HepG2 (cell line): ENCODE results near the gene RBM8A.

Experiments used
- CCAR2 ChIP-seq: fragments of 200-400 bp; formaldehyde crosslinking; optimal IDR thresholded peaks from 2 replicates; pipeline ENCODE3; 2018; ENCODE audit warnings: low read depth, mild to moderate bottlenecking, low read length, moderate library complexity
- DMAP1 ChIP-seq: IDR thresholded peaks from 2 replicates; pipeline ENCODE4 v1.6.1; 2016
- EZH2 ChIP-seq: conservative IDR thresholded peaks from 2 replicates; pipeline ENCODE4 v1.6.1; 2012; ENCODE audit warnings: mild to moderate bottlenecking, low read depth, low read length, moderate library complexity
- GMEB1 ChIP-seq: sonication (generic); formaldehyde crosslinking; IDR thresholded peaks from 2 replicates; pipeline ENCODE4 v1.5.1; 2020; ENCODE audit warnings: missing genetic modification reagents, mild to moderate bottlenecking, borderline replicate concordance
- POGK ChIP-seq: sonication (generic); formaldehyde crosslinking; conservative IDR thresholded peaks from 2 replicates; pipeline ENCODE4 v1.8.0; 2022; ENCODE audit warnings: mild to moderate bottlenecking, moderate library complexity, missing genetic modification reagents
- ZNF780A ChIP-seq: sonication (generic); formaldehyde crosslinking; IDR thresholded peaks from 2 replicates; pipeline ENCODE4 v1.8.0; 2022; ENCODE audit warnings: mild to moderate bottlenecking, missing genetic modification reagents, moderate library complexity
- TF ChIP-seq, protein P1 (sequence below): sonication (generic); formaldehyde crosslinking; IDR thresholded peaks from 2 replicates; pipeline ENCODE4 v1.5.0; 2020; ENCODE audit warnings: mild to moderate bottlenecking, missing genetic modification reagents, moderate library complexity
- TF ChIP-seq, protein P2 (sequence below): sonication (generic); formaldehyde crosslinking; IDR thresholded peaks from 2 replicates; pipeline ENCODE4 v1.4.0; 2020; ENCODE audit warnings: low read depth, mild to moderate bottlenecking, missing genetic modification reagents

- TF ChIP-seq DMAP1 (CRISPR knock-in tag): no peak
- TF ChIP-seq, protein P1, sequence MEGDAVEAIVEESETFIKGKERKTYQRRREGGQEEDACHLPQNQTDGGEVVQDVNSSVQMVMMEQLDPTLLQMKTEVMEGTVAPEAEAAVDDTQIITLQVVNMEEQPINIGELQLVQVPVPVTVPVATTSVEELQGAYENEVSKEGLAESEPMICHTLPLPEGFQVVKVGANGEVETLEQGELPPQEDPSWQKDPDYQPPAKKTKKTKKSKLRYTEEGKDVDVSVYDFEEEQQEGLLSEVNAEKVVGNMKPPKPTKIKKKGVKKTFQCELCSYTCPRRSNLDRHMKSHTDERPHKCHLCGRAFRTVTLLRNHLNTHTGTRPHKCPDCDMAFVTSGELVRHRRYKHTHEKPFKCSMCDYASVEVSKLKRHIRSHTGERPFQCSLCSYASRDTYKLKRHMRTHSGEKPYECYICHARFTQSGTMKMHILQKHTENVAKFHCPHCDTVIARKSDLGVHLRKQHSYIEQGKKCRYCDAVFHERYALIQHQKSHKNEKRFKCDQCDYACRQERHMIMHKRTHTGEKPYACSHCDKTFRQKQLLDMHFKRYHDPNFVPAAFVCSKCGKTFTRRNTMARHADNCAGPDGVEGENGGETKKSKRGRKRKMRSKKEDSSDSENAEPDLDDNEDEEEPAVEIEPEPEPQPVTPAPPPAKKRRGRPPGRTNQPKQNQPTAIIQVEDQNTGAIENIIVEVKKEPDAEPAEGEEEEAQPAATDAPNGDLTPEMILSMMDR: no peak
- no peak for TF ChIP-seq EZH2
- no peak for TF ChIP-seq CCAR2
- TF ChIP-seq, protein P2, sequence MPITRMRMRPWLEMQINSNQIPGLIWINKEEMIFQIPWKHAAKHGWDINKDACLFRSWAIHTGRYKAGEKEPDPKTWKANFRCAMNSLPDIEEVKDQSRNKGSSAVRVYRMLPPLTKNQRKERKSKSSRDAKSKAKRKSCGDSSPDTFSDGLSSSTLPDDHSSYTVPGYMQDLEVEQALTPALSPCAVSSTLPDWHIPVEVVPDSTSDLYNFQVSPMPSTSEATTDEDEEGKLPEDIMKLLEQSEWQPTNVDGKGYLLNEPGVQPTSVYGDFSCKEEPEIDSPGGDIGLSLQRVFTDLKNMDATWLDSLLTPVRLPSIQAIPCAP (CRISPR knock-in tag): no peak
- no peak for TF ChIP-seq ZNF780A (CRISPR knock-in tag)
- TF ChIP-seq POGK: no peak
- TF ChIP-seq GMEB1: no peak
These were observed 10.2 kb upstream of the RBM8A start for GRCh38 chr1:145937436-145937835.
